Activated naive CD8-positive, alpha-beta T cell treated with anti-CD3 and anti-CD28 coated beads, Interleukin-2, amount 50 U/mL, for 16 hours (primary cell): ENCODE measurements around the gene PSD4.

Experiments
- DNase-seq: peaks from one replicate; pipeline ENCODE4 v3.0.0-alpha.2; 2020; ENCODE audit warnings: low read depth, low spot score

Gene PSD4

GRCh38 chr2:113236367-113237159 lies 62.8 kb downstream of the PSD4 start:
- no peak for DNase-seq

- DNase-seq: no peak
Measured at GRCh38 chr2:113237604-113238160, 63.9 kb downstream of the PSD4 start.

DNA sequence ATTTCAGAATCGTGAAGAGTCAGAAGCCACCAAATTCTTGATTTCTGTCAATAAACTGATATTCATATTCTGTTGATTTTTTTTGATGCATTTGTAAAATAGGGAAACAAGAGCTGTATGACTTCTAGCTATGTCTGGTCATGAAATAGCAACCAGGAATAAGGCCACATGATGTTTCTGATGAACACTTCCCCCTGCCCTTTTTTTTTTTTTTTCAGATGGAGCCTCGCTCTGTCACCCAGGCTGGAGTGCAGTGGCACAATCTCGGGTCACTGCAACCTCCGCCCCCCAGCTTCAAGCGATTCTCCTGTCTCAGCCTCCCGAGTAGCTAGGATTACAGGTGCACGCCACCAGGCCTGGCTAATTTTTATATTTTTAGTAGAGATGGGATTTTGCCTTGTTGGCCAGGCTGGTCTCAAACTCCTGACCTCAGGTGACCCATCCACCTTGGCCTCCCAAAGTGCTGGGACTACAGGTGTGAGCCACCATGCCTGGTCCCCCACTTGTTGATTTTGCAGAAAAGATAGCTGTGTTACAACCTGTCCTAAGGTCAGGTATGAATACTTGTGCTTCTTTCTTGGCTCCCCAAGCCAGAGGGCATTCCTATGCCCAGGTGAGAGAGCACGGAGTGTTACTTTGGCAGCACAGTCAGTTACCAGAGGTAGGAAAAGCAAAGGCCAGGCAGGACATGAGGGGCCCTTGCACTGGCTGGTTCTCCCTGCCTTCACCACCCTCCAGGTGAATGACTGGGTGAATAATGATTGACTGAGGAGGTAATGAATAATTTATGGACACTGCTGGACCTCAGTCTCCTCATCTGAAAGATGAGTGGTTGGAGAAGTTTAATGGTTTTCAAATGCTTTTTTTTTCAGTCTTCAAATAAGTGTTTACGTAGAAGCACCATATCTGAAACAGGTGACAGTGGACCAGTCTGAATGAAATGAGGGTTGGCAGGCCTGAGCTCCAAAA lies 65.4 kb downstream of the PSD4 start:
- DNase-seq: no peak

GRCh38 chr2:113240150-113240914 lies 66.6 kb downstream of the PSD4 start:
- DNase-seq: no peak

GRCh38 chr2:113240915-113241911 lies 67.4 kb downstream of the PSD4 start:
- no peak for DNase-seq

DNA sequence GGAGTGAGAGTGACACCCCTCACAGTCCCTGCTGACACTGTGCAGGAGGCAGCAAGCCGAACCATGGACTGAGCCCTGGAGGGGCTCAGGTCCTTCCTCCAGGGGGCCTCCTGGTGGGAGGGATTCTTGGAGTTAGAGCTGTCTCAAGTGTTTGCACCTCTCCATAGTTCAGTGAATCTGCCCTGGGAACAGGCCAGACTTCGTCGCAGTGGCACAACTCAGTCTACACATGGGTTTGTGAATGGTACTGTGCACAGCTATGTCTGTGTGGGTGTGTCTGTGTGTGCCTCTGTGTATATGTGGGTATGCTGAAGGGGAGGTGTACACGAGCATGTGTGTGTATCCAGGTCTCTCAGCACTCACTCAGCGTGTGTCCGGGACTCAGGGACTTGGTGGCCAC lies 68.6 kb downstream of the PSD4 start:
- DNase-seq: no peak

GRCh38 chr2:113245276-113245711 lies 71.5 kb downstream of the PSD4 start:
- DNase-seq: no peak

DNA sequence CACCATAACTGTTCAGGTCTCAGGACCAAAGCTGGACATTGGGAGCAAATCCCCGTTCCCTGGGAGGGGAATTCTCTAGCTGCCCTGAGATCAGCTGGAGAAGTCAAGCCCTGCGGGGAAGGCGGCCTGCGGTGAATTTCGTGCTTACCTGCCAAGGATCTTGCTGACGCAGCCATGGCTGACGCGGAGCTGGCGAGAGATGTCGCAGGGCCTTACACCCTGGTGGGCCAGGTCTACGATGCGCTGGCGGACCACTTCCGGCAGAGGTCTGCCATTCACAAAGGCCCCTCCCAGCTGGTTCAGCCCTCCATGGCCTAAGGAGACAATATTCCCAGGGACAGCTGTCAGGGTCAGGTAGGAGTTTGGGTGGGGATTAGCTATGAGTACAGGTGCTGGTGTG lies 72.8 kb downstream of the PSD4 start:
- DNase-seq: no peak

- peak; percentile 58 for DNase-seq
Measured at GRCh38 chr2:113248997-113249770, 75.4 kb downstream of the PSD4 start.

- no peak for DNase-seq
Measured at GRCh38 chr2:113251118-113251517, 77.3 kb downstream of the PSD4 start.

DNA sequence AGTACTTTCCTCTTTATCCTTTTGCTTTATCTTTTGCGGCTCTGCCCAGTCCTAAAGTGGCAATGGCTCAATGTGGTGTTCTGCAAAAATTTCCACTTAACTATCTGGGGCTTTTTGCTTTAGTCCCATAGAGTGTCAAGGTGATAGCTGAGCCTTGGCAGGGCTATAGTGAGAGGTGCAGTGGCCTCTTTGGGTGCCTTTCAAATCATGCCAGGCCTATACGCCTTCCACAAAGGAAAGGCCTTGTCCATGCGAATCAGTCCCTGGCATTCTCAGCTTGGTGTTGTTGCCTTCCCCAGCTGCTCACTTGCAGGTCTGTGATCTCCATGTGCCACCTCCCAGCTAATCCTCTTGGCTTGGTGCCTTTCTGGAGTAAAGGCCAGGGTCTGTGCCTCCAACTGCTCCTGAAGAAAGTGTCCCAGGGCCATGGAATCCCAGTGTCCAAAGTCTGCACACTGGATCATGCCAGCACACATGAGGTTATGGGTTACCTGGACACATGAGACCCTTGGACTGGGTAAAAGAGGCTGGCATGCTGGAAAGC lies 78.3 kb downstream of the PSD4 start:
- no peak for DNase-seq

- no peak for DNase-seq
Measured at GRCh38 chr2:113253453-113253852, 79.7 kb downstream of the PSD4 start.

DNA sequence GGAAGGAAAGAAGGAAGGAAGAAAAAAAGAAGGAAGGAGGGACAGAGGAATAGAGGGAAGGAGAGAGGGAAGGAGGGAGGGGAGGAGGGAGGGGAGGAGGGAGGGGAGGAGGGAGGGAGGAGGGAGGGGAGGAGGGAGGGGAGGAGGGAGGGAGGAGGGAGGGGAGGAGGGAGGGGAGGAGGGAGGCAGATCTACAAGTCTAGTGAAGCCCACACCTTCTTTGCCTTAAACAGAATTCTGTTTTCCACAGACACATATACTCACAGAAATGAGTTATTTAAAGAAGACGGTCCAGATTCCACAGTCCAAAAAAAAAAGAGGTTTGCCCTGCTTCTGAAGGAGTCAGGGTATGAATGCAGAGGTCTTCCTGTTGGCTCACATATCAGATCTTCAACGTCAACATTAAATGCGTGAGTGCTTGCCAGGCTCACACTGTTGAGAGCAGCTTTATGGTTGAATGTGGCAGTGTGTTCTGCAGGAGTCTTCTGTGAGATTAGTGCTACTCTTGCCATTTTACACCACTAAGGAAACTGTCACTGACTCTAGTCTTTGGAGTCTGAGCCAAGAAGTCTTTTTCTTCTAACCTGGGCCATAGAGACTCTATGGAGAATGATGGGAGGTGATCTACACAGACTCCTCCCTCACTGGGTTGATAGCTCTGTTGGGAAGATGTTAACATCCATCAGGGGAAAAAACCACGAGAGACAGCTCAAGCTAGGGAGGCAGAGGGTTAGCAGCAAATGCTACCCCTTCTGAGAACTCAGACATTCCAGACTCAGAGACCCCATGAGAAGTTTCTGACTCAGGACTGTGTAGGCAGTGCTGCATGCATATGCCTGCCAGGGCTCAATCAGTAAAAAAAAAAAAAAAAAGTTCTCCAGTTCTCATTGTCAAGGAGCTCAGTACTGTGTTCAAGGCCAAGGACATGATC lies 81.6 kb downstream of the PSD4 start:
- no peak for DNase-seq

DNA sequence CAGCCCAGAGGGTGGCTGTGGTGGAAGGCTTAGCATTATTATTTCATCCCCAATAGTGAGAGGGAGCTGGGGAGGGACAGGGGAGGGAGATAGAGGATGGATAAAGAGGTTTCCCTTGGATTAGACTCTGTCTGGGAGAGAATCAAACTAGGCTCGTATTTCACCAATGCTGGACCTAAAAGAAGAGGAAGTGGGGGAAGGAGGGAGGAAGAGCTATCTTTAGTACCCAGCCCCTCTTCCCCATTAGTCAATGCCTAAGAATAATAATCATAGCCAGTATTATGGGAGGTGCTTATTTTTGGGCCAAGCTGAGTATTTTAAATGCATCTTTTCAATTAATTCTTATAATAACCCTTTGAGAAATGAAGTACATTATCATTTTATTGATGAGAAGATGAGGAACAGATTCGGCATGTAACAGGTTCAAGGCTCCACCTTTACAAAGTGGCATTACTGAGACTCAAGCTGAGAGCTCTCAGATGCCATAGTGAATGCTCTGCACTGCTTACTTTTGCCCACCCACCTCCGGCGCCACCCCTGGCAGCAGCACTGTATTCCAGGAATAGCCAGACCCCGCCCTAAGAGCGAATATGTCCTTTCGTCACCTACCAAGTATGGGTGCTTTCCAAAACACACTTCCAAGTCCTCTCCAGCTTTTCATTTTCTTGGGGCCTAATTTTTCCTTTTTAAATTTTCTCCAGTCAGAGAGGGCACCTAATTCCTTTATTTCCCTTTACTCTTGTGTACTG lies 83.9 kb downstream of the PSD4 start:
- DNase-seq: no peak

- DNase-seq: no peak
Measured at GRCh38 chr2:113258471-113259147, 84.8 kb downstream of the PSD4 start.
